GM21786 (cell line): ENCODE measurements around the gene TXLNA.
A peak's percentile ranks its signal among the peaks of the same experiment; 100 is the strongest.
"Not testable (repeated sequence)": the region's sequence is repeated elsewhere in the genome, so short reads cannot be mapped to it uniquely, and the experiment has no call there.

Experiments used
- ATAC-seq: cut with Tn5 transposase; IDR thresholded peaks from one replicate; pipeline ENCODE4 v1.9.1; 2021; ENCODE audit not compliant: unreplicated experiment

TXLNA gene

DNA sequence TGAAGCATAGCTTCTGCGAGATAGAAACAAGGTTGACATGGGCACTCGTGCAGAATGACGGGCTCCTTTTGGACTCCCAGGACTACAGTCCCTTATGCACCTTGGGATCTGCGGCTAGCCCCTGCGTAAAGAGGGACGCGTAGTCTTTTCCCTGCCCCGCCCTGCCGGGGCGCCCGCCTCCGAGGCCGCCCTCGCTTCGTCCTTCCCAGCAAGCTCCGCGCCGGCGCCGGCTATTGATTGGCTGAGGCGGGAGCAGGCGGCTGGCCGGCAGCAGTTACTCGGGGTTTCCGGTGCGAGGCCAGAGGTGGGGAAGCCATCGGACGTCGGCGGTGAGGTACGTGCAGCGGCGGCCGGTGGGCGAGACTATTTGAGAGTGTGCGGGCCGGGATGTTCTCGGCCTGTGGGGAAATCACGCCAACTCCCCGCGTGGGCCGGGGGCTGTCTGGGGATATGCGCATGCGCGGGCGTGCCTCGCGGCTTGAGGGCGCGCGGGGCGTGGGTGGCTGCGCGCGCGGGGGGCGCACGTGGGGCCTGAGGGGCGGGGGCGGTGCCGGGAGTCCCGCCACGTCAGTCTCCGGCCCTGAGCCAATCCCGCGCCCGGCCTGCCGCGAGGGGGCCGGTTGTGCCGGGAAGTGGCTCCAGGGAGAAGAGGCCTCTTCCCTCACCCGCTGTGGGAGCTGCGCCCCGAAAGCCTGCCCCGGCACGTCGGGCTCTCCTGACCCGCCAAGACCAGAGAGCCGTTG is at the start of gene TXLNA:
TXLNA (plus strand) TSS at position 233 of the 743 bp plus-strand sequence. CDS start 671 bp downstream, outside the sequence.
- ATAC-seq: peak; percentile 80

DNA sequence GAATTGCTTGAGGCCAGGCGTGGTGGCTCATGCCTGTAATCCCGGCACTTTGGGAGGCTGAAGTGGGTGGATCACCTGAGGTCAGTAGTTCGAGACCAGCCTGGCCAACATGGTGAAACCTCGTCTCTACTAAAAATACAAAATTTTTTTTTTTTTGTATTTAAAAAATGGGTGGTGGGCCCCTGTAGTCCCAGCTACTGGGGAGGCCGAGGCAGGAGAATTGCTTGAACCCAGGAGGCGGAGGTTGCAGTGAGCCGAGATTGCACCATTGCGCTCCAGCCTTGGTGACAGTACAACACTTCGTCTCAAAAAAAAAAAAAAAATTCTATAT is 45.6 kb upstream of the TXLNA start:
- not testable (repeated sequence) for ATAC-seq

DNA sequence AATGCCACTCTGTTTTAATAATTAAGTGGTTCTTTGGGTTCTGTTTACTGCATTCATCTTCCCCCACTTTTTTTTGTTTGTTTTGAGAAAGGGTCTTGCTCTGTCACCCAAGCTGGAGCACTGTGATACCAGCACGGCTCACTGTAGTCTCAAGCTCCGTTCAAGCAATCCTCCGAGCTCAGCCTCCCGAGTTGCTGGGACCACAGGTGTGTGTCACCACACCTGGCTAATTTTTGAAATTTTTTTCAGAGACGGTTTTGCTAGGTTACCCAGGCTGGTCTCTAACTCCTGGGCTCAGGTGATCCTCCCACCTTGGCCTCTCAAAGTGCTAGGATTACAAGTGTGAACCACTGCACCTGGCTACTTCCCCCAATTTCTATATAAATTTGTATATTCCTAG is 42.4 kb upstream of the TXLNA start:
- ATAC-seq: no peak

DNA sequence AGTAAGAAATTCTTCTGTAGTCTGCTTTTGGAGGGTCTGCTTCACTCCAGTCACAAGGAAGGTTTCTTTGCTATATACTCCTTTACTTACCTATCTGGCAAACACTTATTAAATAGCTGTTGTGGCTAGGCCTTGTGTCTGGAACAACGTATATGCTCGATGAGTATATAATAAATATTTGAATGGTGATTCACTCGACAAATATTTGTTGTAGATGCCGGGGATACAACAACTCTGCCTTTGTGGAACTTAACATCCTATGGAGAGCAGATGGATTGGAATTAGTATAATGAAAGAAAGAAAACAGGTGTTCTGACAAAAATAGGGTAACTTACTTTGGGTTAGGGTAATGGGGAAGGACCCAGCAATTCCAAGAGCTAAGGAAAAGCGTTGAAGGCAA is 40.5 kb upstream of the TXLNA start:
- no peak for ATAC-seq

DNA sequence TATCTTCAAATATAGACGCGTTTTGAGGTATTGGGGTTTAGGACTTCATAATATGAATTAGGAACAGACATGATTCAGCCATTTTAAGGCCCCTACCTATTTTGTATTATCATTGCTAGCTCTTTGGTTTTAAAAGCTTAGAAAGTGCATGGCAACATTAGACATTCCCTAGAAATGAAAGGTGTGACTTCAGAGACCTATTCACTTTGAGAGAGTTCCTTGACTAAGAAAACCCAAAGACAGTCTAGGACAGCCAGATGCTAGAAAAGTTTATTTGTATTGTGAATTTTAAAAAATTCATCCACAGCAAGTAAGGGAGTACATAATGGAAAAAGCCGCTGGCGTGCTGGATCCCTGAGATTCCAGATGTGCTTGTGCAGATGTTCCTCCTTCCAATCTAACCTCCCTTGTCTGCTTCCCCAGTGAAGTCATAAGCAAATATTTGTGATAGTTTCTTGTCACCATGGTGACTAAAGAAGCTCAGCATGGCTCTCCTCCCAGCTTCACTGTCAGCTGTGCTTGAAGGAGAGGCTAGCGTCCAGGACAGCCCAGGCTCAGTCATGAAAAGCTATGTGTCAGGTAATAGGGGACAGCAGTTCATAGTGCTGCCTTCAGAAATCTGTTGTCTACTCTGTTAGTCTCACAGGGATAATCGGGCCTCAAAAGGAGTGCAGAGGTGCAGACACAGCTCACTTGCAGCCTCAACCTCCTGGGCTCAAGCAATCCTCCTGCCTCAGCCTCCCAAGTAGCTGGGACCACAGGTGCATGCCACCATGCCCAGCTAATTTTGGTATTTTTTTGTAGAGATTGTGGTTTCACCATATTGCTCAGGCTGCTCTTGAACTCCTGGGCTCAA is 36.8 kb upstream of the TXLNA start:
- ATAC-seq: no peak

DNA sequence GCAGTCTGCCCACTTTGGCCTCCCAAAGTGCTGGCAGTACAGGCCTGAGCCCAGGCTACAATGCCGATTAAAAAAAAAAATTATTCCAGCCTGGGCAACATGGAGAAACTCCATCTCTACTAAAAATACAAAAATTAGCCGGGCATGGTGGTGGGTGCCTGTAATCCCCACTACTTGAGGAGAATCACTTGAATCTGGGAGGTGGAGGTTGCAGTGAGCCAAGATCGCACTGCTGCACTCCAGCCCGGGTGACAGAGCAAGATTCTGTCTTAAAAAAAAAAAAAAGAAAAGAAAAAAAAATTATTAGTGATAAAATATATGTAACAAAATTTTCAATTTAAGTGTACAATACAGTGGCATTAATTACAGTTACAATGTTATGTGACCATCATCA is 36.2 kb upstream of the TXLNA start:
- ATAC-seq: not testable (repeated sequence)

DNA sequence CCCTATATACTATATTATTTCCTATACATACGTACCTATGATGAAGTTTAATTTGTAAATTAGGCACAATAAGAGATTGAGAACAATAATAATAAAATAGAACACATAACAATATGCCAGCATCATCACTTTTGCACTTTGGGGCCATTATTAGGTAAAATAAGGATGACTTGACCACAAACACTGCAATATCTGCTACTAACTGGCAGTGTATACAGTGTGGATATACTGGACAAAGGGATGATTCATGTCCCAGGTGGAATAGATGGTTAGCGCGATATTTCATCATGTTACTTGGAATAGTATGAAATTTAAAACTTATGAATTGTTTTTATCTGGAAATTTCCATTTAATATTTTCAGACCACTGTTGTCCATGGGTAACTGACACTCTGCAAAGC is 35.4 kb upstream of the TXLNA start:
- ATAC-seq: no peak

DNA sequence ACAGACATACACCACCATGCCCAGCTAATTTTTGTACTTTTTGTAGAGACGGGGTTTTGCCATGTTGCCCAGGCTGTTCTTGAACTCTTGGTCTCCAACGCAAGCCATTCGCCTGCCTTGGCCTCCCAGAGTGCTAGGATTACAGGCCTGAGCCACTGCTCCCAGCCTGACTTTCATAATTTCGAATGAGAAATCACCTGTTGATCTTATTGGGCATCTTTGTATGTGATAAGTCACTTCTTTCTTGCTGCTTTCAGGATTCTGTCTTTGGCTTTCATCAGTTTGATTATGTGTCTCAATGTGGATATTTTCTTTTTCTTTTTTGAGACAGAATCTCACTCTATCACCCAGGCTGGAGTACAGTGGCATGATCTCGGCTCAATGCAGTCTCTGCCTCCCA is 31.7 kb upstream of the TXLNA start:
- ATAC-seq: not testable (repeated sequence)

DNA sequence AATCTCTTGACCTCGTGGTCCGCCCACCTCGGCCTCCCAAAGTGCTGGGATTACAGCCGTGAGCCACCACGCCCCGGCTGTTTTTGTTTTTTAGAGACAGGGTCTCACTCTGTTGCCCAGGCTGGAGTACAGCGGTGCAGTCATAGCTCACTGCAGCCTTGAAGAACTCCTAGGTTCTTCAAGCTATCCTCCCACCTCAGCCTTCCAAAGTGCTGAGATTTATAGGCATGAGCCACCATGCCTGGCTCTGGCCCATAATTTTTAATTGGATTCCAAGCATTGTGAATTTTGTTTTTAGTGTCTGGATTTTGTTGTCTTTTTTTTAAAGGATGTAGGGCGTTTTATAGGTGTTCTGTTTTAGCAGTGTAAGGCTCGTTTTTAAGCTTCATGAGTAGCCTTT is 28.6 kb upstream of the TXLNA start:
- no peak for ATAC-seq

DNA sequence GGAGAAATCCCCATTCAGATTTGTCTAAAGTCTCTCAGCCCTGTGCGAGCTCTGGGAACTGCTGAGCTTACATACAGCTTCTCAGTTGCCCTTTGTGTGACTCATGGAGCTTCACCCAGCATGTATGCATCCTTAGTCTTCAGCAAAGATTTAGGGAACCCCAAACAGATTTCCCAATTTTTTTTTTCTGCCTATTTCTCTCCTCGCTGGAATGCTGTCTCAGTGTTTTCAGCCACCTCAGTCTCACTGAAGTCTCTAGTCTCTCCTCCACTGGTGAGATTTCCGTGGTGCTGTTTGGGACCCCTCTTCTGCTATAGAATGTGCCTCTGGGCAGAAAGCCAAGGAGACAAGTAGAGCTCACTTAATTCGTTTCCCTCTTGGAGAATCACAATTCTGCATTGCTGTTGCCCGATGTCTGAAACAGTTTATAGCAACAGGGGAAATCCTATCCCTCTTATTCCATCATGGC is 28.1 kb upstream of the TXLNA start:
- ATAC-seq: no peak

DNA sequence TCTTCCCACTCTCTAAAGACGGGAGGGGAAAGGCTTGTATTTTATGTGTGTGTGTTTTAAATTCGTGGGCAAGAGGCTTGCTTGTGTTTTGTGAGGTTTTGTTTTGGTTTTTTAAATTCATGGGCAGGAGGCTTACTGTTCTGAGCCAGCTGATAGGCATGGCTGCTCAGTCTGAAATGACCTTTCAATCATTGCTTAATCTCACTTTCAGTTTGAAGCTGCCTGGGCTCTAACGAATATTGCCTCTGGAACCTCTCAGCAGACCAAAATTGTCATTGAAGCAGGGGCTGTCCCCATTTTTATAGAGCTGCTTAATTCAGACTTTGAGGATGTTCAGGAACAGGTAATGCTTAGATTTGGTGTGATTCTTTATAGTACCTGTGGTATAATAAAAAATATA is 20.3 kb upstream of the TXLNA start:
- ATAC-seq: no peak

DNA sequence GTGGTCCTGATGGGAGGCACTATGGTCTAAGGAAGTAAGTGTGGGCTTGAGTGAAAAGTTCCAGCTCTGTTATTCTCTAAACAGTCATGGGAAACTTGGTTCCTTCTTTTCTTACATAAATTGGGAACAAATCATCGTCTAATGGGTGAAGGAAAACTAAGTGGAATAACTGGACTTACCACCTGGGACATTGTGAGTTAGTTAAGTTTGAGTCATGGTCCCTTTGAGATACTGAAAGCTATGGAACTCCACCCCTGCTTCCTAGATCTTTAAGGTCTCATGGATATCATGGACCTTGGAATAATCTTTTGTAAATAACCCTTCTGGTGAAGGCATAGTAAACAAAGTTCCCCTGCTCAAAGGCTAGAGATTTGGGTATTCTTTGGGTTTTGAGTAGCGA is 16.1 kb upstream of the TXLNA start:
- no peak for ATAC-seq

DNA sequence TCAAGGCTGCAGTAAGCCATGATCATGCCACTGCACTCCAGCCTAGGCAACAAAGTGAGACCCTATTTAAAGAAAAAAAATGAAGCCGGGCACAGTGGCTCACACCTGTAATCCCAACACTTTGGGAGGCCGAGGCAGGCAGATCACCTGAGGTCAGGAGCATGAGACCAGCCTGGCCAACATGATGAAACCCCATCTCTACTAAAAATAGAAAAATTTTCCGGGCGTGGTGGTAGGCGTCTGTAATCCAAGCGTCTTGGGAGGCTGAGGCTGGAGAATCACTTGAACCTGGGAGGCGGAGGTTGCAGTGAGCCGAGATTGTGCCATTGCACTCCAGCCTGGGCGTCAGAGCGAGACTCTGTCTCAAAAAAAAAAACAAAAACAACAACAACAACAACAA is 13.8 kb upstream of the TXLNA start:
- ATAC-seq: not testable (repeated sequence)

DNA sequence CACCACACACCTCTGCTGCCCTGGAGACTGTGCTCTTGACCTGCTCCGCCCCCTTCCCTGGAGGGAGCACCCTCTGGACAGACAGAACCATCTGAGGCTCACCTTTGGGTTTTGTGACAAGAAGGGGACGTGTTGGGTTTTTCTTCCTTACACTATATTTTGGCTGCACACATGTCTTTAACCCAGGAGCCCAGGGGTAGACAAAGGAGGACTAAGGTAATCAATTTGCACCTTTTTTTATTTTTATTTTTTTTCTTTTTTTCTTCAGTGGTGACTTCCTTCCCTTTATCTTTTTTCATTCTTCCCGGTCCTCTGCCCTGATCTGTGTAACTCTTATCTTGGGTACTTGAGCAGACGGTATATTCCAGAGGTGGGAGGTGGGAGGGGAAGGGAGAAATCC is 8.5 kb upstream of the TXLNA start:
- no peak for ATAC-seq

DNA sequence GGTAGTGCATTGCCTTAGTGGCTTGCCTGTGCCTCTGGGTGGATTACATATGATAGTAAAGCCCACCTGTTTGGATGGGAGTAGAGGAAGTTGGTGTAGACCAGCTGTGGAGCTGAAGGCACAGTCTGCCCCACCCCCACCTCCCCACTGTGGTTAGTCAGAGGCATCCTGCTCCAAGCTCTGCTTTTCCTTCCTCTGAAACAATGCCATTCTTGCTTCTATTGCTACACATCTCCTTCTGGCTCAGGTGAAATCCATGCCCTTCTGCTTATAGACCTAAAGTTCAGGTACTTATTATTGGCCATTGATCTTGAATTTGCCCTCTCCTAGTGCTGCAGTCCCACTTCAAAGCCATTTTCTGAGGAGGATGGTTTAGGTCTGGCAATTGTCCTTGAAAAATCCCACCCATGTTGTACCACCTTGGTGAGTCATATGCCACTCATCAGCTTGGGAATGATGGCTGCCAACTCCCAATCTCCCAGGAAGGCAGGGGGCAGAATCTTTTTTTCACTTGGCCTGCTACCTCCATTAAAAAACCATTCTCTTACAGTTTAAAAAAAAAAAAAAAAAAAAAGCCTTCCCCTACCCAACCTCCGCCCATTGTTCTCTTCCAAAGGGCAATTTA is 6.7 kb upstream of the TXLNA start:
- ATAC-seq: no peak

DNA sequence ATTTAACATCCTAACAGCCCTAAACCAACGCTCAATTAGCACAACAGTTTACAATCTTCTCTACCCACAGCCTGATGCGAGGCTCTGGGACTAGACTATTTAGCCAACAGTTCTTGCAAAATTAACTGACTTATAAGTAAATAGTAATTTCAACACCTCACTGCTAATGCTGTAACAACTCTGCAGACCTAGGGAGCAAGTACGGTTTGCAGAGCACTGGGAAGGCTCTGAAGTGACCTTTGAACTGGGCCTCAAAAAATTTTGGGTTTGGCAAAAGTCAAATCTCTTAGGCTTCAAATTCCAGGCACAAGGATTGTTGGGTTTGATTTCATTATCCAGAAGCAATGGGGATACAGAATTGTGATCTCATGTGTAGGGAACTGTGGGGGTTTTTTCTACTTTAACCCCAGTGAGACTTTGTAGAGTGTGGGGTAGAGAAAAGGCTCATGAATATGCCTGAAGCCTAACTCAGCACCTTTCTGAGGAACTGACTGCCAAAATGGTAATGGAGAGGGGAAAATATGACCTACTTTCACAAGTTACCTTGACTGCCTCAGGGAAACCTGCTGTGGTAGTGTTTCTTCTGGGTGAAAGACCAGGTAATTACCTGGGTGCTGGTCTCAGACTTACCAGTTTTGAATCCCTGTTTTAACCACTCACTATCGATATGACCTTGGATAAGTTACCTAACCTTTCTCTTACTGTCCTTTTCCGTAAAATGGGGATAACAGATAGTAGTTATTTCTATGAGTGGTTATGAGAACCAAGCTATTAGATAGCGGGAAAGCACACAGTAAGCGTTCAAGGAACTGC is 889 bp upstream of the TXLNA start:
- ATAC-seq: no peak

DNA sequence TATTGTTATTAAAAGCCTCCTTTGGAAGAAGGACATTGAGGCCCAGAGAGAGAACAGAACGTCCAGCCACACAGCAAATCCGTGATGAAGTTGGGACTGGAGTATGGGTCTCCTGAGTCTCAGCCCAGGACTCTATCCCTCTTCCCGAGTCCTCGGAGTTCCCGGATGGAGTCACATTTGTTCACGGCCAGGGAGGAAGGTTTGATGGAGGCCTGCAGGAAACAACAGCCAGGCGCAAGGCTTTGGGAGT is 357 bp upstream of the TXLNA start:
- ATAC-seq: no peak

DNA sequence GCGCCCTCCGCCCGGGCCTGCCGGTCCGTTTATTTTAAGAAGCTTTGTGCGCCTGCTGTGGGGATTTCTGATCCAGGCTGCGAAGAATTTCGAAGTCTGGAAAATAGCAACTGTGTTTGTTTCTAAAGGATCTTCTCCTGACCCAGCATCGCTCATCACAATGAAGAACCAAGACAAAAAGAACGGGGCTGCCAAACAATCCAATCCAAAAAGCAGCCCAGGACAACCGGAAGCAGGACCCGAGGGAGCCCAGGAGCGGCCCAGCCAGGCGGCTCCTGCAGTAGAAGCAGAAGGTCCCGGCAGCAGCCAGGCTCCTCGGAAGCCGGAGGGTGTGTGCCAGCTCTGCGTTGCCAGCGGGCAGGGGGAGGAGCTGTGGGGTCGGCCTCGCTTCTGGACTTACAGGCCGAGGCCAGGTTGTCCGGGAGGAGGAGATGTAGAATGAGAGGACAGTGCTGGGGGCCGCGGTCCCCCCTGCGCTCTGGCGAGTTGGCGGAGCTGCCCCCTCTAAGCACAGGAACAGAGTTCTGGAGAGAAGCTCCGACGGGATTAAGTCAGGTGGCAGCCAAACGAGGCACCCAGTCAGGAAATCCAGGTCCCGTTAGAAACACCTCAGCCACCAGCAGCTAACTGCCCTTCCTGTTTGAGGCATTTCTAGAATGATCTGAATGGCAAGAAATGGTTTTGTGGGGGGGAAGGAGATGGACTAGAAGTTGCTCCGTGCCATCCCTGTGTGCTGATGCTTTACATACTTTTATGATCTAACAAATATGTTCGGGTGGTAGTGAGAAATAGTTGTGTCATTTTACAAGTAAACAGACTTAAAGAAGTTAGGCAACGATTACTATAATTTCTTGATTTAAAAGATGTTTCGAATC is 948 bp downstream of the TXLNA start:
- ATAC-seq: no peak

DNA sequence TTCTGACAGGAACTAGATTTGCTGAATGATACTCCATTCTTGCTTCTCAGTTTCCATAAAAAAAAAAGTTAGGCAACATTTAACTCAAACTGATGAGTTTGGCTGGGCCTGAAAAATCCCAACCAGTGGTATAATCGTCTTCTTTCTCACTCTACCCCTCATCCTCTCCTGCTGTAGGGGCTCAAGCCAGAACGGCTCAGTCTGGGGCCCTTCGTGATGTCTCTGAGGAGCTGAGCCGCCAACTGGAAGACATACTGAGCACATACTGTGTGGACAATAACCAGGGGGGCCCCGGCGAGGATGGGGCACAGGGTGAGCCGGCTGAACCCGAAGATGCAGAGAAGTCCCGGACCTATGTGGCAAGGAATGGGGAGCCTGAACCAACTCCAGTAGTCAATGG is 1.6 kb downstream of the TXLNA start:
- no peak for ATAC-seq

DNA sequence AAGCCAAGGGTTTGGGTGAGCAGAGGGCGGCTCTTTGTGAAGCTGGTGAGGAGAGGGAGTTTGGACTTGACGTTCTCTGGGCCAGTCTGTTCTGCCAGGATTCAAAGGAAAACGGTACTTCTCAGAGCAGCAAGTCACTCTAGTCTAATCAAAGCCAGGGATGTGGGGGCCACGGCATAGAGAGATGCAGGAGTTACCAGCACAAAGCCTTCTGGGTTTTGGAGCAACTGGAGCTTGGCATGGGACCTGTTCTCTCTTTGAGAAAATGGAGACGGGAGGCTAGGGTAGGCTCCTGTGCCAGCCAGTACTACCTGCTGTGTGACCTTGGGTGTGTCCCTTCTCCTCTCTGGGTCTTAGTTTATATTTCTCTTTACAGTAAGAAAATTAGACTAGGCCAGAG is 2.1 kb downstream of the TXLNA start:
- ATAC-seq: no peak
